GM19455 (cell line): ENCODE data around the gene CDH10.

Experiments
- ATAC-seq: cut with Tn5 transposase; IDR thresholded peaks from one replicate; pipeline ENCODE4 v1.9.1; 2021; ENCODE audit not compliant: unreplicated experiment

Gene CDH10

GRCh38 chr5:24491490-24491889 is 153.3 kb downstream of the CDH10 start:
- no peak for ATAC-seq

- no peak for ATAC-seq
These were observed 157.2 kb downstream of the CDH10 start for GRCh38 chr5:24487368-24488229.

- ATAC-seq = no peak
These were observed 163.8 kb downstream of the CDH10 start for GRCh38 chr5:24480952-24481351.

- ATAC-seq = no peak
These were observed 166.8 kb downstream of the CDH10 start for GRCh38 chr5:24477958-24478357.

GRCh38 chr5:24475101-24475500 is 169.7 kb downstream of the CDH10 start:
- ATAC-seq = no peak

- no peak for ATAC-seq
These were observed 170.1 kb downstream of the CDH10 start for GRCh38 chr5:24474685-24475084.

- no peak for ATAC-seq
These were observed 172.3 kb downstream of the CDH10 start for GRCh38 chr5:24472518-24472917.

- no peak for ATAC-seq
These were observed 200.4 kb downstream of the CDH10 start for GRCh38 chr5:24444414-24444813.

- ATAC-seq = no peak
These were observed 205.3 kb downstream of the CDH10 start for GRCh38 chr5:24439465-24439864.
